Measurements from ENCODE around the gene CCDC138.

Gene CCDC138

GRCh38 chr2:108919571-108920373 lies 133.2 kb downstream of the CCDC138 start:
- DNase-seq: no peak

DNA sequence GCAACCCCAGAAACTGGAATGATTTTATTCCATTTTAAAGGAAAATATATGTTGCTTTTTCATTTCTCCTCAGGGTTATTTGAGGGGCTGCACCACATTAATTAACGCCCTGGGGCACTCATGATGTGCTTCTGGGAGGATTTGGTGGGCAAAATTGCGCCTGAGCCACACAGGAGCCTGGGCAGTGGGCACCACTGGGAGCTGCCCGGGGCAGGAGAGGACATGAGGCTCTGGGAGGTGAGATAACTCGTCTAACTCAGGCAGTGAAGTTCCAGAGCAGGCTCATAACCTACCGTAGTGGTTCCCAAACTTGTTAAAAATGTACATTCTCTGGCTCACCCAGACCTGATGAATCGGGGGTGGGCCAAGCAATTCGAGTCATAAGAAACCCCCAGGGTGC lies 134.1 kb downstream of the CCDC138 start:
- DNase-seq: no peak

- DNase-seq: no peak
These were observed 134.8 kb downstream of the CCDC138 start for GRCh38 chr2:108921096-108922030.

- no peak for DNase-seq
These were observed 135.8 kb downstream of the CCDC138 start for GRCh38 chr2:108922141-108922915.

- DNase-seq: no peak
These were observed 136.6 kb downstream of the CCDC138 start for GRCh38 chr2:108923019-108923700.

- no peak for DNase-seq
These were observed 137.4 kb downstream of the CCDC138 start for GRCh38 chr2:108923736-108924579.

- DNase-seq: no peak
These were observed 138.1 kb downstream of the CCDC138 start for GRCh38 chr2:108924580-108925251.

GRCh38 chr2:108925286-108925685 lies 138.7 kb downstream of the CCDC138 start:
- no peak for DNase-seq

GRCh38 chr2:108925735-108926134 lies 139.2 kb downstream of the CCDC138 start:
- no peak for DNase-seq
